ENCODE data around the gene ANKRD49.
A peak's percentile ranks its signal among the peaks of the same experiment; 100 is the strongest.
"Not testable (repeated sequence)": the region's sequence is repeated elsewhere in the genome, so short reads cannot be mapped to it uniquely, and the experiment has no call there.

The ANKRD49 gene

DNA sequence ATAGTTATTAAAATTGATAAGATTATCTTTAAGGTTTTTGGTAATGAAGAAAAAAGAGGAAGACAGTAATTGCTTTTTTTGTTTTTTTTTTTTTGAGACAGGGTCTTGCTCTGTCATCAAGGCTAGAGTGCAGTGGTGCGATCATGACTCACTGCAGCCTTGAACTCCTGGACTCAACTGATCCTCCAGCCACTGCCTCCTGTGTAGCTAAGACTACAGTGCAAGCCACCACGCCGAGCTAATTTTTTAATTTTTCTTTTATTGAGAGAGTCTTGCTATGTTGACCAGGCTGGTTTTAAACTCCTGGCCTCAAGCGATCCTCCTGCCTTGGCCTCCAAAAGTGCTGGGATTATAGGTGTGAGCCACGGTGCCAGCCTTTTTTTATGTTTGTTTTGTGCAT is 12.7 kb downstream of the ANKRD49 start:
- DNase-seq (ENCODE audit: low read depth in 2 of 2), result not testable (repeated sequence)

DNA sequence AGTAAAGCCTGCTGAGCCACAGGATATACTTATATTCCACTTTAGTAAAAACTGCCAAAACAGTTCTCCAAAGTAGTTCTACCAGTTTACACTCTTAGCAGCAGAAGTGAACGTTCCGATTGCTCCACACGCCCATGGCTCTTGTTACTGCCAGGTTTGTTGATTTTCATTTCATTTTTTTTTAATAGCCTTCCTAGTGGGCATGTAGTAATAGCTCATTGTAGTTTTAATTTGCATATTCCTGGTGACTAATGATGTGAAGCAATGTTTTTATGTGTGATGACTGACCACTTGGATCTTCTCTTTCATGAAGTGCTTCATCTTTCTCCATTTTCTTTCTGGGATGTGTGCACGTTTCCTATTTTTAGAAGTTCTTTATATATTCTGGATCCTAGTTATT is 13.7 kb downstream of the ANKRD49 start:
- DNase-seq (ENCODE audit: low read depth in 2 of 2), result no peak

DNA sequence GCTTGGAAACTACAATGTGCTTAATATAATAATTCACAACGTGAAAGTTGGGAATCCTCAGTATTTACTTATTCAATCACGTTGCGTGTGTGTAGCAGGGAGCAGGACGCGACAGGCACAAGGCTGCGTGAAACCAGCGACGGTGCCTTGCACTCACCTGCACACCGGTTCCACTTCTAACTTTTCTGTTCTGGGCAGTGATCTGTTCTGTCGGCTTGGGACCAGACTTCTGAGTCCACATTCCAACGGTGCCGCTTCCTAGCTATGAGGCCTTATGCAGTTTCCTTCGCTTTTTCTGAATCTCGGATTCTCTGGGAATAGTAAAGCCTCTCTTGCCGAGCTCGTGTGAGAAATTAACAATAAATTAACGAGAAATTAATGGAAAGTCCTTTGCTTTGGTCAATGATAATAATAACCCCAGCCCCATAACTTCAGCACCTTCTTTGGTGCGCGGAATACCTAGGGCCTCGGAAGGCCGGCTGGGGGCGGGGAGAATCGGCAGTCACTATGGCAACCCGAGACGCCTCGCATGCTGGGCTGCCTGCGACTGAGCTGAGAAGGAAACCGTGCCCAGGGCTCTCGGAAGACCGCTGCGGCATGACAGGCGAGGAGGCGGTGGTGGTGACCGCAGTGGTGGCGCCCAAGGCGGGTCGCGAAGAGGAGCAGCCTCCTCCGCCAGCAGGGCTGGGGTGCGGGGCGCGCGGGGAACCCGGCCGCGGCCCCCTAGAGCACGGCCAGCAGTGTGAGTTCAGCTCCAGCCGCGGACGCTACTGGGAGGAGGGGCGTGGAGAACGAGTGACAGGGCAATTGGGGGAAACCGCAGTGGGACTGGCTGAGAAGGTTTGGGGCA is 18.4 kb downstream of the ANKRD49 start, which contains the start of gene C11orf97:
C11orf97 (plus strand) TSS at position 530 of the 850 bp plus-strand sequence; CDS start at position 598, 68 bp downstream.
- no peak for DNase-seq (ENCODE audit: low read depth in 2 of 2)

DNA sequence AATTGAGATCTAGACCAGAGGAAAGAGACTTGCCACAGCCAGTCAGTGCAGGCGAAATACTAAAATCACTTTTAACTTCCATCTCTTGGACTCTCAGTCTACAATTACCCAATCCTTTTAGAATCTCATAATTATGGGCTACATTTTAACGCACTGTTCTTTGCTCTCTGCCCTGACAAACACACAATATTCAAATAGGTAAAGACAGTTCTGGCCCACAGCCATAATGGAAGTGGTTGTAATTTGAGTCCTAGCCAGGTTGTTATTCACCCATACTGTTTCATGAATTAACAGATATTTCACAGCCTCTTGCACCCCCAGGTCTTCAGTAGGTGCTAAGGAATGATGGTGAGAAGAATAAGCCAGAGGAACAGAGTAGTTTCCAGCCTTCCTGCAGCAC is 19.3 kb downstream of the ANKRD49 start:
- DNase-seq (ENCODE audit: low read depth in 2 of 2), result no peak

DNA sequence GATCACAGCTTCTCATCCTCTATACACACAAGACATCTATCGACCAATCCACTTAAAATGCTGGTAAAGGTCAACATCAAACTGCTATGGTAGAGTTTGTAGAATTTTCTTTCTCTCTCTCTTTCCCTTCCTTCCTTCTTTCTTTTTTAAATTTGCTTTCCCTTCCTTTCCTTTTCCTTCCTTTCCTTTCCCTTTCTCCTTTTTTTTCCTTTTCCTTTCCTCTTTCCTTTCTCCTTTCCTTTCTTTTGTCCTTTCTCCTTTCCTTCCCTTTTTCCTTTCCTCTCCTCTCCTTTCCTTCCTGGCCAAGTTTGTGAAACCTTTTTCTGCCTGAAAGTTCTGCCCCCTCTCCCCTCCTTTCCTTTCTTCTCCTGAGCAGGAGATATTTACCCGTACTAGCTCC is 21.6 kb downstream of the ANKRD49 start:
- no peak for DNase-seq (ENCODE audit: low read depth in 2 of 2)

DNA sequence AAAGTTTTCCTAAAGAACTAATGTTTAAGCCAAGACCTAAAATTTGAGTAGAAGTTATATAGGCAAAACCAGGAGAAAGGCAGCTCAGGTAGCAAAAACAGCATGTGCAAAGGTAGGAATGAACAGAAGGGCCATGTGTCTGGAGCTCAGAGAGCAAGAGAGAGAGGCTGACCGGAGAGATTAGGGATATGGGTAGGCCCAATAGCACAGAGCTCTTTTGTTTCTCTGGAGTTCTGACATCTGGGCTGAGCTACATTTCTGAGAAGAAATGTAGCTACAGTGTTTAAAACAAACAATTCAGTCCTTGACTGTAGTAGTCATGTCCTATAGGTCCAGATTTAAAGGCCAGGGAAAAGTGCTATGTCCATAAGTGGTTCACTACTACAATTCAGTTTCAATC is 22.9 kb downstream of the ANKRD49 start:
- DNase-seq (ENCODE audit: low read depth in 2 of 2), result no peak

DNA sequence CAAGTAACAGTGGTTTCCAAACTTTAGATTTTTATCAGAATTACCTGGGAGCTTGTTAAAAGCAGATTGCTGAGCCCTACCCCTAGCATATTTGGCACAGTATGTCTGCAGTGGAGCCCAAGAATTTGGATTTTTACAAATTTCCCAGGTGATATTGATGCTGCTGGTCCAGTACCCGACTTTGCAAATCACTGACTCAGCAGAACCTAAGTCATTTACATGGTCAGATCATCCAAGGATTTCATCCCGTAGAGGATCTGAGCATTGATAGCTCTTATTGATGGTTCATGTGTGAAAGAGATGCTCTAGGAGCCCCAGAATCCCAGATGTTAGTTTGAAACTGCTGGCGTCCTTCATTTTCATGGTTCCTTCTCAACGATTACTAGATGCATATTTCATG is 24.5 kb downstream of the ANKRD49 start:
- no peak for DNase-seq (ENCODE audit: low read depth in 2 of 2)

DNA sequence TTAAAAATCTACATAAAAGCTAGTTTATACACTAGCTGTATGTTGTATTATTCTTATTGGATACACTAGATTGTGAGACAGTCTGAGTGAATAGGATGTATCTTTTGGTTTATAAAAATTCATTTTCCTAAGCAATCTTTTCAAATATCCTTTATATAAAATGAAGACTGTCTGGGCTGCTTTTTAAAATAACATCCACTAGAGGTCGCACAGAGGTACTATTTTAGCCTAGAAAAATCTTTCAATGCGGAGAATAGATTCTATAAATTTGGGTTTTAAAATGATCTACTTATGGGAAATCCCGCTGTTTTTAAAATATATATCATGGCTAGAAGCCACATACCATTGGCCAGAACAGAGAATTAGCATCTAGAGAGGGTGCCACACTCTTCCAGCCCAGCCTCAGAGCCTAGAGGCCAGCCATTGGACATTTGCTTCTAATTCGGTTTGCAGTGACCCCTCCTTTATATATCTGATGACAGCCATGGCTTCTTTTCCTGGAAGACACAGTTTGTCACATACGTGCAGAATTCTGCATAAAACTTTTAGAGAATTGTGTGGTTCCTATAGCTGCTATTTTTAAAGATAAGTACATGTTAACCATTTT is 25.8 kb downstream of the ANKRD49 start:
- DNase-seq (ENCODE audit: low read depth in 2 of 2), result peak in 1 of 2 experiments; percentile 21

DNA sequence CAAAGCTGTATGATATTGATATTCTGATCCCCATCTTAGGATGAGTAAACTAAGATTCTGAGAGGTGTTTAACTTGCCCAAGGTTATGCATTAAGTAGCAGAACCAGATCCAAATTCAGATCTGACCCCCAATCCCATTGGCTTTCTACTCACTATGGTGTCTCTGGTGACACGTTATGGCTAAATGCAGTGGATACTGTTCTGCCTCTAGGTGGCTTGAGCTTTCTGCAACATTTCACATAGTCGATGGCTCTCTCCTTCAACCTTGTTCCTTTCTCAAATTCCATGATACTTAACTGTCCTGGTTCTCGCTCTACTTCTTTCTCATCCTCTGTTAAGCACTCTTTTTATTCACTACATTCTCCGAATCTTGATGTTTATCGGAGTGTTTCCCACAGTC is 27.9 kb downstream of the ANKRD49 start:
- no peak for DNase-seq (ENCODE audit: low read depth in 2 of 2)

DNA sequence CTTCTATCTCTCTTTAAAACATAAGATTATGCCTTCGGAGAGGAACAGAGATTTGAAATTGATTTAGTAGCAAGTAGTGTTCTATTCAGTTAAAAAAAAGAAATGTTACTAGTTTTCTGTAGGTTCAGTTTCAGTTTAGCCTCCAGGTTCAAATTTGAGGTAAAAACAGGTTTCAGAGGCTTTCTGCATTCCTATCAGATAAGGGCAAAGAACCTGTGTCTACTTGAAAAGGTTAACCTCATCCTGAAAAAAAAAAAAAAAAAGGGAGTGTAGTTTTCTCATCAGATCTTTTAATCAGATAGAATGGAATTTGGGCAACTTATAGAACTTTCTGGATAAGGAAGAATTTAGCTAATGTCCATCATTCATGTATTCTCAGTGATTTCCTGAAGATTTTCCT is 30.6 kb downstream of the ANKRD49 start:
- no peak for DNase-seq (ENCODE audit: low read depth in 2 of 2)

DNA sequence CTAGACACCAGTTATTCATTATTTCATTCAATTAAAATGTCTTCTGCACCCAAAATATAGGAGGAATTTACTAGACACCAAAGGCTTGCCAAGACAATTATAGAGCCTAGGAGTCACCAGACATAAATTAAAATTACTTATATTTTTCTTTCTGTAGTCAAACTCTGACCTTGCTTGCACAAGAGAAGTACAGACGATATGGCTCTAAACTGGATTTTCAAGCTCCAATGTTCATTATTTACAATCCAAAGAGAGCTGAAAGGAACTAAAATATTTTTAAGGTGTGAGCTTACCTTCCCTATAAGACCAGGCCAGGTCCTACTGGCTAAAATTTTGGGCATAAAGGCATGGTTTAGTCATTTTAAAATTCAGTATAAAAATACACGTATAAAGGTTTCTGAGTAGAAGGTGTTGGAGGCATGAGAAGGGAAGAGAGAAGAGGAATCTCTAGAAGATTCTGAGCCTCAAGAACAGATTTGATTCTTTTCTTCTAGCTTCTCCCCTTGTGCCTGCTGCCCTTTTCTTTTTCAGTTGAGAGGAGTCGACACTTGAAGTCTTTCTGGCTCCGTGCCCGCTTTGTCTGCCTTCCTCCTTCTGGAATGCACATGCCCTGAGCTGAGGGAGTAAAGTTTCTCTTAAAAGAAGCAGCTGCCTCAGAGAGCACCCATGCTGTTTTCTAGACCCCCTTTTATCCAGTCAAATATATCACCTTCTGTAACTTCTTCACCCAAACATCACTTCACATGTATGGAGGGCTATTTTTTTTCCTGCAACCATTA is 32.0 kb downstream of the ANKRD49 start:
- DNase-seq (ENCODE audit: low read depth in 2 of 2), result peak; percentile 75

DNA sequence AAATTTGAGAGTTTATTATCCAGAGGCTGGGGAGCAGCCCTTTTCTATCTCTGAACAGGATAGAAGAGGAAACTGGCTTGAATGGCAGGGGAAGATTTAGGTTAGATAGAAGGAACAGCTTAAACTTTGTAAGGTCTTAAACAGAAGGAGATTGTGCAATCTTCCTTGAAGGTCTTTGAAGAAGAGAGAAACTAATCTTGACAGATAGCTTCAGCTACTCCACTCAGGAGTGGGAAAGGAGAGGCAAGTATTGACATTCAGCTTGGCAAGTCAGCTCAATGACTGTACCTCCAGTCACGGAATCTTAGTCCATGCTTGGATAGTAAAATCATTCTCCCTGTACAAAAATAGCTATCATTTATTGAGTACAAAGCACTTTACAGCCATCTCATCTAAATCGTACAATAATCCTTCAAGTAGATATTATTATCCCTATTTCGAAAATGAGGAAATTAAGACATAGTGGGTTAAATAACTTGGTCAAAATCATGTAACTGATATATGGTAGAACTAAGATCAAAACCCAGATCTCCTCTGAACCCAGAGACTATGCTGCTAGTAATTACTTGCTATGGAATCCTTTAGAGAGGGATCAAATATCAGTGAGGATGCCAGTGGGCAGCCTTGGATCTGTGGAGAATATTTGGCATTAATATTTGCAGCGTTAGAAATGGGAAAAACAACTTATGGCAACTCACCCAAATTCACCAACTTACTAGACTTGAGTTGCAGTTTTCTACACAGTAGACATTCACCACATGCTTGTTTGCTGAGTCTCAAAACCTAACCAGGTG is 33.1 kb downstream of the ANKRD49 start:
- DNase-seq (ENCODE audit: low read depth in 2 of 2), result no peak

DNA sequence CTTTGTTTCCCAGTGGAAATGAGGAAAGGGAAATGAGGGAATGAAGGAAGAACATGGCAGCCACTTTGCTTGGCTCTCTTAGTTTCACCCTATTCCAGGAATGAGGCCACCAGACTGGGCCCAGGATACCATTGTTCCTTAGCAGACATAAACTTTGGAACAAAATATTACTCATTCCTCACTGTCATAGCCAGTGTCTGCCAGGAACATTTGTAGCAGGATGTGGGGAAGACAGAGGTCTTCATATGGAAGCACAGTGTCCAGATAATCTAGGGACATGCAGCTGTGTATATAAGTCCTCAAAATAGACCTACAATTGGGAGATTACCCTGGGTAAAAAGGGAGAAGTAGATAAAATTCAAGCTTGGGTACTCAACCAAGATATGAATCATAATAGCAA is 34.8 kb downstream of the ANKRD49 start:
- no peak for DNase-seq (ENCODE audit: low read depth in 2 of 2)

DNA sequence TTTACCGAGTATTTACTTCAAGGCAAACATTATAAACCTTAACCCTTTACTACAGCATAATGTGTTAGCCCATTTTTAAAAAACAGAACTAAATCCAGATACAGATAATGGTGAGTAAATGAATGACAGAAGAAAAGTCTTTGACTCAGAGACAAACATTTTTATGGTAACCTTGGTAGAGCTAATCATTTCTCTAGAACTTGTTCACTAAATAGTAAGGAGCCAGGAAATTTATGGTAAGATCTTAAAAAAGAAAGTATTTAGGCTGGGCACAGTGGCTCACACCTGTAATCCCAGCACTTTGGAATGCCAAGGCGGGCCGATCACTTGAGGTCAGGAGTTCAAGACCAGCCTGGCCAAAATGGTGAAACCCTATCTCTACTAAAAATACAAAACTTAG is 38.4 kb downstream of the ANKRD49 start:
- DNase-seq (ENCODE audit: low read depth in 2 of 2), result no peak

DNA sequence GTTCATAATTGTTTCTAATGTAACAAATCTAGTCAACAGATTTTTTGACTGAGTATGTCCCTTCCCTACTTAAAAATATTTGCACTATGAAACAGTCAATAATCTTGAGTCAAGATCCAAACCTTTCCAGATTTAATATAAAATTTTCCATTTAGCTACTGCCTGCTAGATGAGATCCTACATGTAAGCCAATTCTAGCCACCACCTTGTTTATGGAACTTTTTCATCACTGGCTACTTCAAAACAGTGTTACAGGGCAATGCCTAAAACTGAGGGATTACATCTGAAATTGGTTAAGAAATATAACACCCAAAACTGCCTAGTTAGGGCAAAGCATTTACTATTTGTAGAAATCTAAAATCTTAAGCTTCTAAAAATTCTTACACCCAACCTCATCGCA is 39.4 kb downstream of the ANKRD49 start:
- no peak for DNase-seq (ENCODE audit: low read depth in 2 of 2)

DNA sequence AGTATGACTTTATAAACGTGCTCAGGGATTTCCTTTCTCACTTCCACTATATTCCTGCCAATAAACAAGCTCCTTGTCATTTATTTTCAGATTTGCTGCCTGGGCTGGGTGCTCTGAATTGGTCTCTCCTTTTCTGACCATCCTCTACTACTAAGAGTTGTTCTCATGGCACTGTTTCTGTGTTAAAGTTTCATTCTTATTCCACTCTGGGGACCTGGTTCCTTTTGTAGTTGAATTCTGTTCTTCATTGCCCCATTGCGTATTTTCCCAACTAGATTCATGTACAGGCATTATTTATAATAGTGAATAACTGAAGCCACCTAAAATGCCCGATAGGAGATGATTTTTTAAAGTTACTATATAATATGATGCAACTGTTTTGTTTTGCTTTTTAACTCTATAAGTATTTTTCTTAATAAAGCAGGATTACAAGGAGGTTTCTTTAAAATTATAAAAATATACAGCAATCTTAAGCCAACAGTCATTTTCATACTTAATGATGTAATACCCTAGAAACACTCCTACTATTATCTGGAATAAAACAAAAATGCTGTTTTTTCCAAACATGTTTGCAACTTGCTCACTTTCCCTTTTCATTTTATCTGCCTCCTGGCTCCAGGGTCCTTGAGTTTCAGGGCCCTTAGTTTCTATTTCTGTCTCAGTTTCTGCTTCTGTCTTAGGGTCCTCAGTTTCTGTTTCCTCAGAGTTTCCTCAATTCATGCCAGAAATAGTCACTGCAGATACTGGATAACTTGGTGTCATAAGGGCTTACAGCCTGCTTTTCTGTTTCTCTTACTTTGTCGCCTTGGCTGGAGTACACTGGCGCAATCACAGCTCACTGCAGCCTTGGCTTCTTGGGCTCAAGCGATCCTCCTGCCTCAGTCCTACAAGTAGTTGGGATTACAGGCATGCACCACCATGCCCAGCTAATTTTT is 40.2 kb downstream of the ANKRD49 start:
- DNase-seq (ENCODE audit: low read depth in 2 of 2), result no peak

DNA sequence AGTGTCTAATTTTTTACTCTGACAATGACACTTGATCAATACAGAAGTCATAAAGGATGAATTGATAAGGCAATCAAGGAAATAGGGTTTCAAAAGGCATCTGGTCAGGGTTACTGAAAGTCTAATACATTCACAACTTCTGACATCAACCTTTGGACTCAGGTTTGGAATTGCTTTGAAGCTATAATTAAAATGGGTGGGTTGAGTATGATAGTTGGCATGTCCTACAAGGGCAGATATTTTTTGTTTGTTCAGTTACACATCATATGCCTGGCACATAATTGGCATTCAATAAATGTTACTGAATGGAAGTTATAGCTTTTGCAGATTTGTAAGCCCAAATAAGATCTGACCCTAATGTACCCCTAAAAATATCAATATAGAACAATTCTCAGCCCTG is 42.6 kb downstream of the ANKRD49 start:
- no peak for DNase-seq (ENCODE audit: low read depth in 2 of 2)

DNA sequence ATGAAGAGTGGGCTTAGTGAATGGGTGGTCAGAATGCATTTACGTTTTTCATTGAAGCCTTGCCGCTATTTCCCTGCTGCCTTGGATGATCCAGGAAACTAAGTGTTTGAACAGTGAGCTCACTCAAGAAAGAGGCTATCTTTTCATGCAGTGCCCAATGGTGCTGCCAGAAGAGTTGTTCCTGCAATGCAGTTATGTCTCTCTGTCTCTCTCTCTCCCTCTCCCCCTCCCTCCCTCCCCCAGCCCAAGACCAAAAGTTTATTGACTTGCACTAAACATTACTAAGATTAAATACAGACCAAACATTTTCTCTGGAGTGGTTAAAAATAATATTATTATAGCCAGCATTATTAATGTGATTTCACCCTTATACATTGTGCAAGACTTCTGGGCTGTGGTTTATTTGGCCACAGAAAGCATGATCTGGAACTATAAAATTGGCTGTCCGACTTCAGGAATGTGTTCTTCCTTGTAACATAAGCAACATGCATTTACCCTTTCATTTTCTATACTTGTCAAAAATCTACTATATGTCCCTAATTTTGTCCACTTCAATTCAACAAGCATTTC is 43.3 kb downstream of the ANKRD49 start:
- peak; percentile 47 to 53 for DNase-seq (ENCODE audit: low read depth in 2 of 2)

DNA sequence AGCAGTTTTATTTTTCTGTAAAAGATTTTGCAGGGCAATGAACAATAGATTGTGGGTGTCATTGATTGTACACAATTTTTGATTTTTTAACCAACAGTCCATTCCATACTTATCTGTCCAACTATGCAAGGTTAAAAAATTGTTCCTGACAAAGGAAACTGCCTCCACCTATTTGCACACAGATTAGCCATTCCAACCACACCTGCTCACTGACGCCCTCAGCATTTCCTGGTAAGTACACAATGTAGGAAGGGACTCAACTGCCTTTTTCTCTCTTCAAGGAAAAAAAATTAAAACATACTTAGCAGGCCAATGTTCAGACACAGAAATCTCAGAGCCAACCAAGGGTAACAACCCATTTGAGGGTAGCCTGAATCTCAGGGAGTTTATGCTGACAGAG is 45.6 kb downstream of the ANKRD49 start:
- no peak for DNase-seq (ENCODE audit: low read depth in 2 of 2)
